Hepatocyte (in vitro differentiated cells): Measurements from ENCODE around the gene TIMM9.

Experiments
- CTCF ChIP-seq: fragments of 200-600 bp; sonication (generic); IDR thresholded peaks from 2 replicates; pipeline ENCODE4 v1.5.1; 2016; ENCODE audit warnings: antibody characterized with exemption, mild to moderate bottlenecking; ENCODE audit not compliant: poor library complexity
- EZH2phosphoT487 ChIP-seq: fragments of 200-600 bp; sonication (generic); IDR thresholded peaks from one replicate; pipeline ENCODE4 v1.6.1; 2018; ENCODE audit warnings: antibody characterized with exemption, mild to moderate bottlenecking, low read depth, moderate library complexity; ENCODE audit not compliant: unreplicated experiment, severe bottlenecking

DNA sequence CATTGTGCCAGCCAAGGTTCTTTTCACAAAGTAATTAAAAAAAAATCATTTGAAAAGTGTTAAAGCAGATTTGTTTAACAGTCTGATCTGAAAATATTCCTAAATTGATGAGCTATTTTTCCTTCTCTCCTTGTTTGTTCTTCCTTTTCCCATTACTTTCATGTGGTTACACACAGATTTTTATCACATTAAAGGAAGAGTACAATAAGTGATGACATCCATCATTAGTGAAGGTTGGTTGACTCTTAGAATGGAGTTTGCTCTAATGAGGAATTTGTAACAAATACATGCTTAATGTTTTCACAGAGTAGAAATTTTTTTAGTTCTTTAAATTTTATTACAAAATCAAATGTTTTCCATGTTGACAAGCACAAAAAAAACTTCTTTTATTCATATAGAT, 50.5 kb downstream of the TIMM9 start:
- TF ChIP-seq CTCF (no peak), EZH2phosphoT487 (no peak)
